Activated naive CD8-positive, alpha-beta T cell (primary cell): Measurements from ENCODE around the gene CLDN6.

Experiments used
- H3K27ac Mint-ChIP-seq: one replicate; pipeline ENCODE4 v1.8.0; 2021; ENCODE audit warnings: mixed read lengths
- H3K27me3 Mint-ChIP-seq: one replicate; pipeline ENCODE4 v1.8.0; 2021; ENCODE audit warnings: mixed read lengths
- H3K36me3 Mint-ChIP-seq: one replicate; pipeline ENCODE4 v1.8.0; 2021; ENCODE audit warnings: mixed read lengths
- H3K4me1 Mint-ChIP-seq: one replicate; pipeline ENCODE4 v1.8.0; 2021; ENCODE audit warnings: low read depth, mixed read lengths
- H3K4me3 Mint-ChIP-seq: one replicate; pipeline ENCODE4 v1.8.0; 2021; ENCODE audit warnings: mild to moderate bottlenecking, mixed read lengths
- H3K9me3 Mint-ChIP-seq: one replicate; pipeline ENCODE4 v1.8.0; 2021; ENCODE audit warnings: low read depth, mixed read lengths

CLDN6 gene

DNA sequence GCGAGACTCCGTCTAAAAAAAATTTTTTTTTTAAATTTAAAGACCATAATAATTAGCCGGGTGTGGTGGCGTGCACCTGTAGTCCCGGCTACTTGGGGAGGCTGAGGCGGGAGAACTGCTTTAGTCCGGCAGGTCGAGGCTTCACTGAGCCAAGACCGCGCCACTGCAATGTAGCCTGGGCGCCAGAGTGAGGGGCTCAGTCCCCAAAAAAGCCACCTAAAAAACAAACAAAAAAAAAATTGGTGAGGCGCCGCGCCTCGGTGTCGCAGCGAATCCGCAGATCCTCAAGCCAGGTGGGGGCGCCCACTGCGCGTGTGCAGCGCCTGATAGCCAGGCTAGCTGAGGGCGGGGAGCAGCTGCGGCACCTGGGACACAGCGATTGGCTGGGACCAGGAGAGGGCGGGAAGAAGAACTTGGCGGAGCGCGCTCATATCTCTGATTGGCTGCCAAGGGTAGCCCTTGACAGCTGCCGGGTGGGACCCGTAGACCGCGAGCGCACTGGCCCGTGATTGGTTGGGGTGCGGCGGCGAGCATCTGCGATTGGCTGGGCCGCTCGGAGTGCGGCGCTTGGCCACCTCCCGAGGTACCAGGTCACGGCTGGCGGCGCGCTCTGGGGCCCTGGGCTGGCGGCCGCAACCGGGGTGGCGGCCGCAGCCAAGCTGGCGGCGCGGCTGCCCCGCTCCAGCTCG lies 14.3 kb downstream of the CLDN6 start:
- Mint-ChIP-seq H3K27ac (no peak overlapping the region), H3K4me3 (peak overlapping the region; percentile 78), H3K36me3 (no peaks in the 10 kb centered on the region), H3K9me3 (no peaks in the 10 kb centered on the region), H3K4me1 (peaks cover 26% of the 10 kb centered on the region), H3K27me3 (no peaks in the 10 kb centered on the region)

DNA sequence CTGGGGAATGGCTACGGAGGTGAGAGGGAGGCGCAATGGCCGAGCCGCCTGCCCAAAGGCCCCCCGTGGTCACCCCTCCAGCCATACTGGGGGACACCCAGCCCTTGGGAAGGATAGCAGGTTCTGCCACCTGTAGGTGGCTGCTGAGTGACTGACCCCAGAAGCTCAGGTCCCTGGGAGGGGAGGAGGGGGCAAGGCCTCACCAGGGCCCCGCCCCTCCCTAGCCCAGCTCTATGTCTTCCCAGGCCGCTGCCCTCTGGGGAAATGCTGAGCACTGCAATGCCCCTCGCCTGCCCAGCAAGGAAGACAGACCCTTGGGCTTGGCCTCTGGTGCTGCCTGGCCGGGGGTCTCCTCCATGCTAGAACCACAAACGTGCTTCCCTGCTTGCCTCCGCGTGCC lies 16.7 kb downstream of the CLDN6 start:
- H3K4me1 Mint-ChIP-seq: peaks cover 4% of the 10 kb centered on the region
- no peak overlapping the region for H3K4me3 Mint-ChIP-seq
- no peaks in the 10 kb centered on the region for H3K27me3 Mint-ChIP-seq
- H3K27ac Mint-ChIP-seq: no peak overlapping the region
- no peaks in the 10 kb centered on the region for H3K36me3 Mint-ChIP-seq
- no peaks in the 10 kb centered on the region for H3K9me3 Mint-ChIP-seq

DNA sequence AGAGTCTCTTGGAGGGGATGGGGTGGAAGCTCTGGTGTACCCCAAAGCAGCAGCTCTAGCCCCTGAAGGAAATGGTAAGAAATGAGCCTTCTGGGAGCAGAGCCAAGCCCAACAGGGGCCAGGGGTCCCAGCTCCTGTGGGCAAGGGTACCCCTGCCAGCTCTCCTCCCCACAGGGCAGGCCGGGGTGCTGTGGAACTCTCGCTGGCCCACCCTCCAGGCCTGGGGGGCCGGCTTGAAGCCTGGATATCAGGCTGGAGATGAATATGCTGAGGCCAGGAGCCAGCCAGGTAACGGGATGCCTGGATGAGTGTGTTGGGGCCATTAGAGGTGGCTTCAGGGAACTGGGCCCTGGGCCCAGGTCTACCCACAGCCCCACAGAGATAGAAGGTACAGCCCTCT lies 17.4 kb downstream of the CLDN6 start:
- H3K4me3 Mint-ChIP-seq: no peak overlapping the region
- no peaks in the 10 kb centered on the region for H3K36me3 Mint-ChIP-seq
- H3K4me1 Mint-ChIP-seq: peaks cover 4% of the 10 kb centered on the region
- no peaks in the 10 kb centered on the region for H3K9me3 Mint-ChIP-seq
- no peaks in the 10 kb centered on the region for H3K27me3 Mint-ChIP-seq
- H3K27ac Mint-ChIP-seq: no peak overlapping the region

DNA sequence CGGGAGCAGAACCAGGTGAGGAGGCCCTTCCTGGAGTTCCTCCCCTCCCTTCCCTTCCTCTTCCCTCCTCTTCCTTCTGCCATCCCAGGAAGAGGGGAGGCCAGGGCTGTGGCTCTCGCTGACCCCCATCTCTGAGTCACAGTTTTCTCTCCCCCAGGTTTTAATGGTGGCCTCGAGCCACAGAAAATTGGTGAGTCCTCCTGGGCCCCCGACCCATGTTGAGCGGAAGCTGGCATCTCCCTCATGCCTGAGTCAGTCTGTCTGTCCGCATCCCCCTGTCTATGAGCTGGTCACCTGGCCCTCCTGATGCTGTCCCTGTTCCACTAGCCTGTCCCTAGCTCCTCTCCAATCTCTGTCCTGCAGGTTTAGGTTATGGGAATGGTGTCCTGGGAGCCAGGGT lies 18.1 kb downstream of the CLDN6 start:
- Mint-ChIP-seq H3K4me1 (peaks cover 3% of the 10 kb centered on the region), H3K27me3 (no peaks in the 10 kb centered on the region), H3K4me3 (no peak overlapping the region), H3K36me3 (no peaks in the 10 kb centered on the region), H3K9me3 (no peaks in the 10 kb centered on the region), H3K27ac (no peak overlapping the region)

DNA sequence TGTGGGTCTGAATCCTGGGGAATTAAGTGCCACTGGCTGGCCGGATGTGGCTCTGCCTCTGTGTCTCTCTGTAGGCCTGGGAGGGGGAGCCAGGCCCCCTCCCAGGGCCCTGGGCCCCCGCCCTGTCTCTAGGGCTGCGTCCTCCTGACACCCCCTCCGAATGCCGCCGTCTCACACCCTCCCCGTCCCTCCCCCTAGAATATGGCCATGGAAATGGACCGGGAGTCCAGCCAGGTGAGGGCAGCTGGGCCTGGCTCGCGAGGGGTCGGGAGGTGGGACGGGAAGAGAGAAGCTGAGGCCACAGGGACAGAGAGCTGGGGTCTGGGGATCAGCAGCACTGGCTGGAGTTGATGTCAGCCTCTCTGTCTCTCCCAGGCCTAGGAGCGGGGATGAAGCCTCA lies 21.7 kb downstream of the CLDN6 start:
- no peak overlapping the region for H3K4me3 Mint-ChIP-seq

DNA sequence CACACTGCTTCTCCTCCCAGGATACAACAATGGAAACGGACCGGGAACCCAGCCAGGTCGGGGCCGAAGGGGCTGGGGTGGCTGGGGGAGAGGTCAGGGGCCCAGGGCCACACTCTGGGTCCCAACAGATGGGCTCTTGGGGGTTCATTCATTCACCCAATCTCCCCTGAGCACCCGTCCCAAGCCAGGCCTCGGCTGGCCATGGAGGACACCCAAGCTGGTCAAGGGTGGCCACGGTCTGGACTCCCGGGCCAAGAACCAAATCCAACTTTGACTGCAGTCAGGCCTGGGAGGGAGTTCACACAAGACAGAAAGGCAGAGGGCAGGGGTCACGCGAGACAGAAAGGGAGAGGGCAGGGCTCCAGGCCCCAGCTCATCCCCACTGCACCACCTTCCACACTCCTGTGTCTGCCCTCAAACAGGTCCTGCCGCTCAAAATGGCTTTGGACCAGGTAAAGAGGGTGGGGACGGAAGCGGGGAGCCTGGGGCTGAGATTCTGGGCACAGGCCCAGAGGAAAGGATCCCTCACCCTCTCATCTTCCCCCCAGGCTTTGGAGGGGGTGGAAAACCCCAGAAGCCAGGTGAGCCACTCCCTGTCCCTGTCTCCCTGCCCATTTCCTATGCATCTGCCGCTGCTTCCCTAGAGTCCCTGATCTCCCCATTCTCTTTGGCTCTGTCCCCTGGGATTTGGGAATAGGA lies 25.5 kb downstream of the CLDN6 start:
- H3K9me3 Mint-ChIP-seq: no peaks in the 10 kb centered on the region
- H3K27ac Mint-ChIP-seq: no peak overlapping the region
- no peaks in the 10 kb centered on the region for H3K4me1 Mint-ChIP-seq
- H3K27me3 Mint-ChIP-seq: no peaks in the 10 kb centered on the region
- no peak overlapping the region for H3K4me3 Mint-ChIP-seq
- no peaks in the 10 kb centered on the region for H3K36me3 Mint-ChIP-seq

More for the DNA sequence above, 21.7 kb downstream of the CLDN6 start:
- H3K9me3 Mint-ChIP-seq: no peaks in the 10 kb centered on the region
- no peaks in the 10 kb centered on the region for H3K4me1 Mint-ChIP-seq
- no peak overlapping the region for H3K27ac Mint-ChIP-seq
- H3K27me3 Mint-ChIP-seq: no peaks in the 10 kb centered on the region
- no peaks in the 10 kb centered on the region for H3K36me3 Mint-ChIP-seq

DNA sequence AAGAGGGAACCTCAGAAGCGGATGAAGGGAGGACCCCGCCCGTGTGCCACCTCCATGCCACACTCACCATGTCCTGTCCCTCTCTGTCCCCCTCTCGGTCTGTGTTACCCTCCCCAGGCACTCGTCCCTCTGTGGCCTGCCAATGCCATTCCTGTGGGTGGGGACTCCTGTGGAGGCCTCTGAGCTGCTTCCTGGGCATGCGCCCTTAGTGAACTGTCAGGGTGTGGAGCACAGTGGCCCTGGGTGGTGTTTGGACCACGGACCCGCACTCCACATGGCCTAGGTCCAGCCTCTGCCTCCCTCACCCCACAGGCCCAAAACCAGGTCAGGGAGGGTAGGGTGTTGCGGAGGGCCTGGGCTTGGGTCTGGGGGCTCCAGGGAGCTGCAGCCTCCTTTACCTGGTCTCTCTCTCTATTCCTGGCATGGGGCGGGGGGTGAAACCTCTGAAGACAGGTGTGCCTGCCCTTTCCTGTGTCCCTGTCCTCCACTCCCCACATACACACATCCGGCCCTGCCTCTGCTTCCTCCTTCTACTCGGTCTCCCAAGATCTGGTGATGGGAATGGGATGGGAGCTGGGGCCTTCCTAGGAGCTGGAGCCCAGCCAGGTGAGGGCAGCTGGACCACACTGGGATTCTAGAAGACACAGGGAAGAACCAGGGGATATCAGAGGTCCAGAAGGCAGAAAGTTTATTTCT lies 26.3 kb downstream of the CLDN6 start:
- no peak overlapping the region for H3K4me3 Mint-ChIP-seq
- H3K9me3 Mint-ChIP-seq: no peaks in the 10 kb centered on the region
- no peaks in the 10 kb centered on the region for H3K27me3 Mint-ChIP-seq
- no peak overlapping the region for H3K27ac Mint-ChIP-seq
- H3K36me3 Mint-ChIP-seq: no peaks in the 10 kb centered on the region
- no peaks in the 10 kb centered on the region for H3K4me1 Mint-ChIP-seq

DNA sequence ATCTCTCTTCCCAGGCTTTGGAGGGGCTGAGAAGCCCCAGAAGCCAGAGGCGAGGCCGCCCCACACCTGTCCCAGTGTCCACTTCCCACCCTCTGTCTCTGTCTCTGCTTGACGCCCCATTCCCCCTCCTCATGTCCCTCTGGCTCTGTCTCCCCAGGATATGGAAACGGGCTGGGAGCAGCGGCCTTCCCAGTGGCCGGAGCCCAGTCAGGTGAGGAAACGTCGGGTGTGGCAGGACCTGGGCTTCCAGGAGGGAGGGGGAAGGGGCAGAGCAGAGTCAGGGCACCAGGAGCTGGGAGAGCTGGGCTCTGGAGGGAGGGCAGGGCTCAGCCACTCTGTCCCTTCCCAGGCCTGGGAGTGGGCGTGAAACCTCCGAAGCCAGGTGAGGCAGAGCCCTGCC lies 27.1 kb downstream of the CLDN6 start:
- H3K27me3 Mint-ChIP-seq: no peaks in the 10 kb centered on the region
- no peaks in the 10 kb centered on the region for H3K4me1 Mint-ChIP-seq
- H3K4me3 Mint-ChIP-seq: no peak overlapping the region
- H3K27ac Mint-ChIP-seq: no peak overlapping the region
- no peaks in the 10 kb centered on the region for H3K9me3 Mint-ChIP-seq
- no peaks in the 10 kb centered on the region for H3K36me3 Mint-ChIP-seq

DNA sequence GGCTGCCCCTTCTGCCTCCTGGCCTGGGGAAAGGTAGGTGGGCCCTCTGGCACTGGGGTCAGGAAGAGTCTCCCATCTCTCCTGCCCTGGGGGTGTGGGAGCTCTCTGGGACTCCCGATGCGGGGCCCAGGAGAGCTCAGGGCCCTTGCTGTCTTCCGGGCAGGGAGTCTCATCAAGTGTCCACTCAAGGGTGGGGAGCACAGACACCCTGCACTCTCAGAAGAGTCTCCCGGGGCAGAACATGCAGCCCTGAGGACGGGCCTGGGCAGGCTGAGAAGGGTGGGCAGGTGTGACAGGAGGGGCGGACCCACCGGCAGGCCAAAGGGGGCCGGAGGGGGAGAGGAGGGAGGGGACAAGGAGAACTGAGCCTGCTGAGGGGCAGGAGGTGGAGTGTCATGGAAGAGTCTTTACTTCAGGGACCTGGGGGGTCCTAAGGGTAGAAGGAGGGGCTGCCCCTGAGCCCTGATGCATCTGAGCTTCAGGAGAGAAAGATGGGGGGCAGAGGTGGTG lies 29.3 kb downstream of the CLDN6 start:
- no peak overlapping the region for H3K27ac Mint-ChIP-seq
- H3K4me3 Mint-ChIP-seq: no peak overlapping the region
- no peaks in the 10 kb centered on the region for H3K9me3 Mint-ChIP-seq
- H3K4me1 Mint-ChIP-seq: no peaks in the 10 kb centered on the region
- no peaks in the 10 kb centered on the region for H3K27me3 Mint-ChIP-seq
- no peaks in the 10 kb centered on the region for H3K36me3 Mint-ChIP-seq

DNA sequence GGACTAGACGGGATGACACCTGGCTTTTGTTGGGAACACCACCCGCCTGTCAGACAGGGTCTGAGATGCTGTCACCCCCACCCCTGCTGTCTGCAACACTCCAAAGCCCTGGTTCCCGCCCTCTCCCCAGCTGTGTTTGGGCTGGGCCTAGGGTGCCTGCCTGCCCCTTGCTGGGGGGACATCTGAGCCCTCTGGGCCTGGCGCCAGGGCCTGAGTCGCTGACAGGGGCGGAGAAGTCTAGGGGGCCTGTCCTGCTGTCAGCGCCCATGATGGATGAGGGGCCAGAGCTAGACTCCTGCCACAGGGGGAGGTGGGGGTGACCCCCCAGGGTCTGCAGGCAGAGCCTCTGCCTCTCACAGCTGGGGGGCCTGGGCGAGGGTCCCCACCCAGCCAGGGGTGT lies 30.1 kb downstream of the CLDN6 start:
- Mint-ChIP-seq H3K4me1 (peaks cover 1% of the 10 kb centered on the region), H3K27me3 (no peaks in the 10 kb centered on the region), H3K27ac (no peak overlapping the region), H3K9me3 (no peaks in the 10 kb centered on the region), H3K4me3 (no peak overlapping the region), H3K36me3 (no peaks in the 10 kb centered on the region)

DNA sequence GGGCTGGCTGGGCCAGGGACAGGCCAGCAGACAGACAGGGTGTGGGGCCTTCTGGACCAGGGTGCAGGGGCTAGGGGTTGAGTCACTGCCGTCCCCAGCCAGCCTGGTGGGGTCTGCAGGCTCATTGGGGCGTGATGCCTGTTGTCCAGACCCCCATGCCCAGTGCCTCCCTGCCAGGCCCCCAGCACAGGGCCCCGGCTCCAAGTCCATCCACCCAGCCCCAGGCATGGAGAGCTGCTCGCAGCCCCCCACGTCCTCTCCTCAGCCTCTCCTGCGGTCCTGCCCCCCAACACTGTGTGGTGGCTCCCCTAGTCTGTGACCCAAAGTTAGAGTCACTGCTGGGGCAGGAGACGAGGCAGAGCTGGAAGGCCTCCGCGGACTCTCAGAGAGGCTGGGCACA lies 30.7 kb downstream of the CLDN6 start:
- H3K4me1 Mint-ChIP-seq: peaks cover 1% of the 10 kb centered on the region

DNA sequence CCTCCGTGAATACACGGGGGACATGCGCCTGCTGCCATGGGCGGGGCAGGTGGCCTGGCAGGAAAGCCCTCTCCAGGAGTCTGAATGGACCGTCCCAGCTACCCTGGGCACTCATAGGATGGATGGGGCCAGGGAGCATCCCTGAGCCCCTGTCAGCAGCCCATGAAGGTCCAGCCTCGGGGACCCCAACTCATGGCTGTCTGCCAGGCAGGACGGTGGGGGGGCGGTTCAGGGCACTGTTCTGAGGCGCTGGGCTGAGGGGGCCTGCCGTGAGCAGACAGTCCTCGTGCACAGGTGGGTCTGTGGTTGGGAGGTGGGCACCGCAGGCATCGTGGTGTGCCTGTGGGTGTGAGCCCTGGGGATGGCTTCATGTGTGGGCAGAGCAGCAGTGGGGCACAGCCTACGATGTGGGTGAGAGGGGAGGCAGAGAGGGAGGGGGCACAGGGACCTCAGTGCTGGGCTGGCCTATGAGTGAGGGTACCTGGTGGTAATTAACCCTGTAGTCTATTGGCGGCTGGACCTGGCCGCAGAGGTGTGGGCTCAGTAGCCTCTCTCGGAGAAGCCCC lies 31.3 kb downstream of the CLDN6 start:
- peaks cover 2% of the 10 kb centered on the region for H3K4me1 Mint-ChIP-seq
- no peaks in the 10 kb centered on the region for H3K27me3 Mint-ChIP-seq
- no peaks in the 10 kb centered on the region for H3K36me3 Mint-ChIP-seq
- H3K4me3 Mint-ChIP-seq: no peak overlapping the region
- no peaks in the 10 kb centered on the region for H3K9me3 Mint-ChIP-seq
- H3K27ac Mint-ChIP-seq: no peak overlapping the region

More for the DNA sequence above, 30.7 kb downstream of the CLDN6 start:
- H3K36me3 Mint-ChIP-seq: no peaks in the 10 kb centered on the region
- no peak overlapping the region for H3K27ac Mint-ChIP-seq
- H3K27me3 Mint-ChIP-seq: no peaks in the 10 kb centered on the region
- H3K9me3 Mint-ChIP-seq: no peaks in the 10 kb centered on the region
- H3K4me3 Mint-ChIP-seq: no peak overlapping the region

DNA sequence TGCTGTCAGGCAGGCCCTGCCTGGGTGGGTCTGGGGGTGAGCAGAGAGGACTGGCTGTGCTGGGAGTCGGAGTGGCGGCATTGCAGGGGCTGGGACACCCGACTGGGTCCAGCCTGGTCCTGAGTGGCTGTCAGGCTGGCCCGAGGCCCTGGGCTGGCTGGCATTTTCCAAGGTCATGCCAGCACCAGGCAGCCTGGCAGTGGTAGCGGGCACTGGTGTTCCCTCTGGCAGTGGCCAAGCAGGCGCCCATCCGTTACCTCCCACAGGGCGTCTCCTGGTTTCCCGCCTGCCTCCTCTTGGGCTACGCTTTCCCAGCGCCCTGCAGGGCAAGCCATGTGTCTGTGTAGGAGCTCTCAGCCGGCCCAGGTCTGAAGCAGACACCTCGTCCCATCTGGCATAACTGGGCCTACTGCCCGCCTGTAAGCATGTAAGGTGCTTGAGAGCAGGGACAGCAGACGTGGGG lies 32.1 kb downstream of the CLDN6 start:
- Mint-ChIP-seq H3K4me1 (peaks cover 5% of the 10 kb centered on the region), H3K27ac (no peak overlapping the region), H3K4me3 (no peak overlapping the region), H3K27me3 (no peaks in the 10 kb centered on the region), H3K9me3 (no peaks in the 10 kb centered on the region), H3K36me3 (no peaks in the 10 kb centered on the region)

DNA sequence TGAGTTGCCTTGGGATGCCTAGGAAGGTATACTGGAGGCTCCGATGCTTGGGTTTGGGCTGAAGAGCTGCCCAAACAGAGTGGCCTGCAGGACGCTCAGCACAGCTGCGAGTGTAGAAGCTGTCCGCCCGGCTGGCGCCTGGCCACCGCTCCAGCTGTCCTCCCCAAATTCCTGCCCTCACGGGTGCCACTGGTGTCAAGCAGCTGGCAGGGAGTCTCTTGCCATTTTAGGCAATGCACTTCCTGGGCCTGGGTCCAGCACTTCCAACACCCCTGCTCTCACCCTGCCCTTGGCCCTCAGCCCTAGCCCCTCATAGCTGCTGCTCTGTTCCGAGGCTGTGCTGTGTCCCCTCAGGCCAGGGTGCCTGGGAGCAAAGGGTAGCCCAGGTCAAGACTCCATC lies 32.5 kb downstream of the CLDN6 start:
- Mint-ChIP-seq H3K27ac (no peak overlapping the region), H3K4me3 (no peak overlapping the region), H3K9me3 (no peaks in the 10 kb centered on the region), H3K36me3 (no peaks in the 10 kb centered on the region), H3K4me1 (peaks cover 5% of the 10 kb centered on the region), H3K27me3 (no peaks in the 10 kb centered on the region)

DNA sequence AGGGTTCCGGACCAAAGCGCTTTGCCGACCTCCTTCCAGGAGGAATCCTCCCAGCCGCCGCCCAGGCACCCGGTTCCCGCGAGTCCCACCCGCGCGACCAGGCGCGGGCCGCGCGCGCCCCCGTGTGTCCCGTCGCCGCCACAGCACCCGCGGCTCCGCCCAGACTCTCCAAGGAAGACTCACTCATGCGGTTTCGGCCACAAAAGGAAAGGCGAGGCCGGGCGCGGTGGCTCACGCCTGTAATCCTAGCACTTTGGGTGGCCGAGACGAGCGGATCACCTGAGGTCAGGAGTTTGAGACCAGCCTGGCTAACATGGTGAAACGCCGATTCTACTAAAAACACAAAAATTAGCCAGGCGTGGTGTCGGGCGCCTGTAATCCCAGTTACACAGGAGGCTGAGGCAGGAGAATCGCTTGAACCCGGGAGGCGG lies 34.3 kb downstream of the CLDN6 start:
- Mint-ChIP-seq H3K4me1 (peaks cover 5% of the 10 kb centered on the region), H3K4me3 (peak overlapping the region; percentile 38), H3K27ac (no peak overlapping the region), H3K9me3 (no peaks in the 10 kb centered on the region), H3K27me3 (no peaks in the 10 kb centered on the region), H3K36me3 (no peaks in the 10 kb centered on the region)
